Glomerular visceral epithelial cell (primary cell): ENCODE results near the gene SPON1.

ENCODE experiments used
- DNase-seq: peaks from one replicate; pipeline ENCODE4 v3.0.0-alpha.2; 2016; ENCODE audit errors: extremely low spot score

Gene SPON1

DNA sequence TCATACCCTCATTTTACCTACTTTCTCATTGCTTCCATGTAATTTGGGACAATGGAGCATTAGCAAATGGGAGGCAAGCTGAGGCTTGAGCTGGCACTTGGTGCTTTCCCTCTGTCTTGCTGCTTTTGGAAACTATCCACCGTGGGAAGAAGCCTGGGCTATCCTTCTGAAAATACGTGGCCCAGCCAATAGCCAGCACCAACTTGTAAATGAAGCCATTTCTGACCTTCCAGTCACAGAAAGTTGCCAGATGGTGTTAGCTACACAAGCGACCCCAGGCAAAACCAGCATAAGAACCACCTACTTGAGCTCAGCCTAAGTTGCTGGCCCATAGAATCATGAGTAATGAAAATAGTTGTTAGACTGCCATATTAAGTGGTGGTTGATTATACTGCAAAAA lies 18.5 kb upstream of the SPON1 start:
- DNase-seq, result no peak

DNA sequence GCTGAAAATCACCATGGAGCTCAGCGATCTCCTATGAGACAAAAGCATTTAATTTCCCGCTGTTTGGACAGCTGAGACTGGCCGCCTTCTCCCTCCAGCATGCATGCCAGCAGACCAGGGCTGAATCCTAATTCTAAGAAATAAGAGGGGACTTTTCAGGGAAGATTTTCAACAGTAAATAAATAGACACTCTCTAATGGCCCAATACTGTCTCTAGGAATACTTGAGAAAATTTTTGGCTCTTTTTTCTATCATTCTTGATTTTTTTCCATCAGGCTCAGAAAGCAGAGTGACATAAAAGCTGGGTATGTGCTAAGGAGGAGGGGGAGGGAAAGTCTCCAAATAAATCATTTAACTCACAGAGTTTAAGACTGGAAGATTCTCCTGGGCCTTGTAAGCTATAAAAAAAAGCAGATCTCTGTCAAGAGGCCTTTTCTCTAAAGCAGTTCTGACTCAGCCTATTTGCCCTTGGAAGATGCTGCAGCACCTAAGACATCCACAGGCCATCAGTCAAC lies 17.6 kb upstream of the SPON1 start:
- no peak for DNase-seq

DNA sequence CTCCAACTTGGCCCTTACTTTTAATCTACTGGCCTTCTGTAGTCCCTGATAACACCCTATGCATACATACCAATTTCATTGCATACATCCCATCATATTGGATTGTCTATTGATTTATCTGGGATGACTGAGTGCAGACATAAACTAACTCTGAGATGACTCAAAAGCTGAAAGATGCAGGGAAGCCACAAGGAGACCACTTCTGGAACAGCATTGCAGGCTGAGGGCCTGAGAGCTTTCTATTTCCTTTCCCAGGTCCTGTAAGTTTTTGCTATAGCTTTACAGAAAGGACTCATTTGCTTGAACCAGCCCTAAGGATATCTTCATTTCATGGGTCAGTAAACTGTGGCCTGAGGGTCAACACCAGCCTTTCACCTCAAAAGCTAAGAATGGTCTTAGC lies 15.1 kb upstream of the SPON1 start:
- no peak for DNase-seq

DNA sequence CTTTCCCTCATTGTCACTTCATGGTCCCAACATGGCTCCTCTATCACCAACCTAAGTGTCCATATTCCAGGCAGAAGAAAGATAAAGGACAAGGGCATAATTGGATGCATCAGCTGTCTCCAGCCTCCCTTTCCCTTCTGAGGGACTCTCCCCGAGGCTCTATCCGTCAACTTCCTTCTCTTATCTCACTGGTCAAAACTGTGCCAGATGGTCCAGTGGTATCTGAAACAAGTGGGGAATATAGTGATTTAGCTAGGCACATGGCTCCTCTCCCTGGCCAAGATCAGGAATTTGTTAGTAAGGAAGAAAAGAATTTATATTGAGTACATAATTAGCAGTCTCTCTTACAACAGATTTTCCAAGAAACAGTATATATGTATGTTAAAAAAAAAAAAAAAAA lies 12.6 kb upstream of the SPON1 start:
- no peak for DNase-seq

DNA sequence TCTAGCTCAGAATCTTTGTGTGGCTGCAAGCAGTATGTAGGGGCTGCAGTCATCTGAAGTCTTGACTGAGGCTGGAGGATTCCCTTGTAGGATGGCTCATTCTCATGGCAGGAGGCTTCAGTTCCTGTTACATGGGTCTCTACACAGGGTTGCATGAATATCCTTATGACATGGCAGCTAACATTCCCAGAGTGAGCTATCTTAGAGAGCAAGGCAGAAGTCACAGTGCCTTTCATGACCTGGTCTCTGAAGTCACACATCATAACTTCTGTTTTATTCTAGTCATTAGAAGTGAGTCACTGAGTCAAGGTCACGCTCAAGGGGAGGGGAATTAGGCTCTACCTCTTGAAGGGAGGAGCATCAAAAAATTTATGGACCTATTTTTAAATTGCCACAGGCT lies 10.3 kb upstream of the SPON1 start:
- DNase-seq, result no peak

DNA sequence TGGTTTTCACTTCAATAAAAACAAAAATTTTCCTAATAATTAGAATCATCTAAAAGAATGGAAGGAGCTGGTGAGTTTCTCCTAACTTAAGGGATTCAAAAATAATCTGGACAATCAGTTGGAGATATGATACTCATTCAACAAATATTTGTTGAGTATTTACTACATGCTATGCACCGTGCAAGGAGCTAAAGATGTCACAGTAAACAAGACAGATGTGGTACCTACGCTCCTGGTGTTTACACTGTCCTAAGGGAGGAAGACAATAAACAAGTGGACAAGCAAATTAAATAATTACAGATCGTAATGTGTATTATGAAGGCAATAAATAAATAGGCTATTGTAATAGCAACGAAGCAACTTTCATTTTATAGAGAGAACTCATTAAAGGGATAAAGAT lies 9.9 kb upstream of the SPON1 start:
- no peak for DNase-seq

DNA sequence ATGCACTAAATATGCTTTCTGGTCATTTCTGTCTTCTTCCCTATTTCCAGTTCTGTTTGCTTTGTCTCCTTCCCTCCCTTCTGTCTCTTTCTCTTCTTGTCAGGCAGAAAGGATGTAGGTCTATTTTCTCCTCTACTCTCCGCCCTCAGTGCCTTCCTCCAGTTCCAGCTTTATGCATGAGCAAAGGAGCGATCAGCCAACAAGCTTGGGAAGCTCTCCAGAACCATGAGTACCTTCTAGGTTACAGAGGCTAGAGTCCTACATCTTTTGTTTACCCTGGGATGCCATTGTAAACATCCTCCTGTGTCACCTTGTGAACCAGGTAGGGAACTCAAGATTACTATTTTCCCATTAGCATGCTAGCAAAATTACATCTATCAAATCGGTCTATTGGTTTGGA lies 7.9 kb upstream of the SPON1 start:
- DNase-seq, result no peak

DNA sequence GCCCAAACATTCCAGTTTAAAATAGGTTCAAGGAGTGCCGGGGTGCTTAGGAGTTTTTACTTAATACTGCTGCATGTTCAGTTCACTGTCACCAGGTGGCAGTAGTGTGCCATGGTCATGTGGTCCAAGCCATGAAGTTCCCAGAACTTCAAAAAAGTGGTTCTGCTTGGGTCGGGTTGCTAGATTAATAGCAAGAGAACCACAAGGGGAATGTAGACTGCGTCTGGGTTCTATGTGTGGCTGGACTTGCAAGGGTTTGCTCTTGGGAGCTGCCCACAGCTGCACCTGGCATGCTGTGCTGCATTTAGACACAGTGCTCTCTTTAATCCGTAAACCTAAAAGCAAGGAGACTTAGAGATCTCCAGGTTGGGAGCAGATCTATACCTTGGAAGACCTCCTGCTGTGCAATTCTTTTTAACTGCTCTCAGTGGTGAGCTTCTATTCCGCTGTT lies 6.5 kb upstream of the SPON1 start:
- peak; percentile 53 for DNase-seq

DNA sequence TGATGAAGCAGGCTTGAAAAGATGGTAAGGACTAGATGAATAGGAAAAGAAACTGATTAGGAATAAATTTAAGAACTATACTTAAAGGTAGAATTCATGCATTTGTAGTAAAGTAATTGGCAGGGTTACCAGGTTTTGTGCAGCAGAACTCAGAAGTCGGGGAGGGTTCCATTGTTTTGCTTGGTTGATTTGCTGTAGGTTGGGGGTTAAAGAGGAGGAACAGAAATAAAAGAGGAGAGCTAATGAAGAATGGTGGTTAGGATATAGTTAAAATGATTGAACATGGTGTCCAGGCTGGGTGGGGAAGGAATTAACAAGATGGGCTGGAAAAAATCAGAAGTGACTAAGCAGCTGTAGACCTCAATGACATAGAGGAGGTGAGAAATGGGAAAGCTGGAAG lies 5.5 kb upstream of the SPON1 start:
- no peak for DNase-seq

DNA sequence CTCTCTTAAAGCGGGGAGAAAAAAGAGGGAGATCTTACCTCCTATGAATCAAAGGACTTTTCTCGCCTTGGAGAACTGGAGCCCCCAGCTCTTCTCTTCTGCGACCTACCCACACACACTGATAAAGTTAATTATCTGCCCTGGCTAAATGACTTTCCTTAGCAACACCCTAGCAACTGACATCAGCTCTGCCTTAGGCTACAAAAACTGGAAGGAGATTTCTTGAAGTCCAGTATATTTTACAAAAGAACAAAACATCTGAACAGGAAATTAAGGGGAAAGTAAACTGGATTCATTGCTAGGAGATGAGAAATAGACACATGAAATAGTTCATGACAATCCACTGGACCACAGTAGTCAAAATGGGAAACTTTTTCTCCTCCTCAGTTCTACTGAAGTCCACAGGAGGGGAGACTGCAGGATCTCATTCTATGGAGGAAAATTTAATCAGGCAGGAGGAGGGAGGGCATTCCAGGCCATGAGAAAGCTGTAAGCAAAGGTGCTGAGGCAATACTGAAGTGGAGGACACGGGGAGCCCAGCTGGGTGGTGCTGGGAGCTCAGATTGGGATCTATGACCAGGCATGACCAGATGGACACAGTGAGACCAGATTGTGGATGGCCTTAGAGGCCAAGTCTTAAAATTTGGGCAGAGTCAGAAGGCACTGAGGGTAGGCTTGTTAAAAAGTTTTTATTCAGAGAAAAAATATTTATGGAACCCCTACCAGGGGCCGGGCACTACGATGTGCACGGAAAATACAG lies 3.7 kb upstream of the SPON1 start:
- DNase-seq, result no peak

DNA sequence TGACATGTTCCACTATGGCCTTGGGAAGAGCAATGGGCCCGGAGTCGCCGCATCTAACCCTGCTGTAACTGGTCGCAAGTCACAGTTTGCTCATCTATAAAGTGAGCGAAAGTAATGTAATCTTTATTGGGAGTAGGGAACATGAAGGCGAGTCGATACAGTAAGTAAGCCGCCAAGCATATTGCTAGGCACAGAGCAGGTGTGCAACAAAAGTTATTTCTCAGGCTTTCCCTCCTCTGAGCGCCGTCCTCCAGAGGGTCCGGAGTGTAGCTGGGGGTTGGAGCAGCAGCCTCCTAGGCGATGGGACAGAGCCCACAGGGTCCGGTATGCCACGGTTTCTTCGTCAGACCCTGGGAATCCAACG lies 343 bp upstream of the SPON1 start:
- DNase-seq, result no peak

DNA sequence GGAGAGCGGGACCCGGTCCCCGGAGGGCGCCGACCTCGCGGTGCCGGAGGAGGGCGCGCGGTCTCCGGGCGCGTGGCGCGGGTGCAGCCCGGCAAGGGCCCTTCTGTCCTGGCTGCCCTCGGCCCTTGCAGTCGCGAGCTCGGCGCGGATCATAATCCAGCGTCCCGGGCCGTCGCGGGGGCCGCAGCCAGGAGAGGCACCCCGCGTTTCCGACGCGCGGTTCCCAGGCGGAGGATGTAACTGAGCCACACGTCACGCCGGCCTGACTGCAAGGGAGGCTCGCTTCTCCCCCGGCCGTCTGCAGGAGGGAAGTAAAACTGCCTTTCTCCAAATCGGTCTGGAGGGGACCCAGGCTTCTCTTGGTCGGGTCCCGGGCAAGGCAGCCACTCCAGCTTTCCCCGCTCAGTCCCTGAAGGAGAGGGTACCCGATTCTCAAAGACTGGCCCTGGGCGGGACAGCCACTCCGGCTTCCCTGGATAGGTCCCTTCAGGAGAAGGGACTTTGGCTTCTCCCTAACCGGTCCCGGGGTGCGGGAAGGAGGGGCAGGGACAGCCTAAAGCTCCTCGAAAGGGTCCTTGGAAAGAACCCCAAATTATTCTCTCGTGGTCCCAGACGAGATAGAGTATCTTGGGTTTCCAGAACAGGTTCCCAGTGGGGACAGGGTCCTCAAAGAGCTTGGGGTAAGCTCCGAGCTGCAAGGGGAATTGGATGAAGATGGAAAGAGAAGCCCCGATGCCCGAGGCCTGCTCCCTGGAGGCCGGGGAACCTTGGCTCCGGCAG lies 836 bp downstream of the SPON1 start:
- DNase-seq, result no peak

DNA sequence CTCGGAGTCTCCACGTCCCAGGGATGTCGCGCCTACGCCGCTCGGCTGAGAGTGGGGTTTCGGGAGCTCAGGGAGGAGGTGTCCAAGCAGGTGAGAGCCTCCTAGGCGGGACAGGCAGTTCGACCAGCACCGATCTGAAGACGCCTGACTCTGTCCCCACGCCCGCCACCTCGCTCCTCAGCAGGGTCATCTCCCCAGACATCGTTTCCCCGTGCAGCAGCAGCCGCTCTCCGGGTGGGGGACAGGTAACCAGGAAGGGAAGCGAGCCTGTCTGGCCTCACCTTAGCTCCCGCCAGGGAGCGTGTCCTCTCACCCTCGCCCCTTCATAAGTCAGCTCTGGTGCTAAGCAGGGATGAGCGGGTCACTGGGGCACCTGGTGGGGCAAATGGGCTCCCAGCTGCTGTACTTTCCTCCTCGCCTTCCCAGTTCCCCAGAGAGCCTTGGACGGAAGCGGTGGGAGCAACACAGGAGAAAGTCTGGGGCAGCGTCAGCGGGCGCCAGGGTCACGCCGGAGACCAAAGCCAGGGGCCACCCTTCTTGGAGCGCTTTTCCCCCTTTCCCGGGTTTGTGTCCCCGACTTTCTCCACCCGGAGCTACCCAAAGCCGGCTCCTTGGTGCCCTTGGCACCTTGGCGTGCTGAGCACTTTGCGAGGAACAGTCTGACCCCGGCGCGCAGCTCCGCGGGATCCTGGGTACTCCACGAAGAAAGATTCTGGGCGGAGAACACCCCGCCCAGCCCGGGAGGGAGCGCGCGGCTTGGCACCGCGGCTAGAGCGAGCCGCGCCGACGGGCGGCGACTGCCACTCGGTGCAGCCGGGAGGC lies 1.6 kb downstream of the SPON1 start:
- no peak for DNase-seq

DNA sequence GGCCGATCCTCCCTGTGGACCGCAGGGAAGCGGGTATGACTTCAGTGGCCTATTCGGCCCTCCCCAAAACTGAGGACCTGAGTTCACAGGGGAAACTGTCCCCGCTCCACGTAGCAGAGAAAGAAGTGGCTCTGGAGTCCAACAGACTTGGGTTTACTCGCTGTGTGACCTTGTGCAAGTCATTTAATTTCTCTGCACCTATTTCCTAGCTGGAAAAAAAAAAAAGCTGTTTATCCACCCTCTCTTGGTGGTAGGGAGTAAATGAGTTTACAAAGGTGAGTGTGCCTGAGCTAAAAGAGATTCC lies 2.2 kb downstream of the SPON1 start:
- DNase-seq, result no peak

DNA sequence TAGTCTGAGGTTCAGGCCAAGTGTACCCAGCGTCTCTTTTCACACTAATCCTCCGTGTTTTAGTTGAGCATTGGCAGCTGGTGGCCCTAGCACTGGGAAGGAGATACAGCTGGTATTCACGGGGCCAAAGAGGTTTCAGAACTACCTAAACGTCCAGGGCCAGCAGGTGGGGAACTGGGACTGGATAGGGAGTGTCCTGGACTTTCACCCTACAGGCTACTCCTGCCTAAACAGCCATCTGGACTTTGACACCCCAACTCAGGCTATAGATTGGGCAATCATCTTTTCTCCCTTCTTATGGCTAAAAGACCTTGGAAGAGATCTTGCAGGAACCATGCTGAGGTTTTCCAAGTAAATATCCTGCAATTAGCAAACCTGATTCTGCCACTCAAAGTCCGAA lies 2.8 kb downstream of the SPON1 start:
- no peak for DNase-seq

DNA sequence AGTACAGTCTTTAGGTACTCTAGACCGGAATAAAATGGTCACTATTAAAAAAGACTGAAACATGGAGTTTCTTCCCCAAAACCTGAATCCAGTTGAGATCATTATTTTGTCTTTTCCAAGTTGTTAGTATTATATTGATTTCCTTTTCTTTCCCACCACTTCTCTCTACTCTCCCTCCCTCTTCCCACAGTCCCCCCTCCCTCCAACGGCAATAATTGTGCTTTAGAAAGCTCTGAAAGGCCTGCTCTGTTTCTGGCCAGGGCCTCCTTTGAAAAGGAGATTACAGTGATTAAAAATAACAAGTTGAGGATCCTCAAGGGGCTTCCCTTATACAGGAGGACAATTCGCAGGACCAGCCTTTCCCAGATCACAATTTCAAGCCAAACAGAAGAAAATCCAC lies 3.5 kb downstream of the SPON1 start:
- DNase-seq, result no peak

DNA sequence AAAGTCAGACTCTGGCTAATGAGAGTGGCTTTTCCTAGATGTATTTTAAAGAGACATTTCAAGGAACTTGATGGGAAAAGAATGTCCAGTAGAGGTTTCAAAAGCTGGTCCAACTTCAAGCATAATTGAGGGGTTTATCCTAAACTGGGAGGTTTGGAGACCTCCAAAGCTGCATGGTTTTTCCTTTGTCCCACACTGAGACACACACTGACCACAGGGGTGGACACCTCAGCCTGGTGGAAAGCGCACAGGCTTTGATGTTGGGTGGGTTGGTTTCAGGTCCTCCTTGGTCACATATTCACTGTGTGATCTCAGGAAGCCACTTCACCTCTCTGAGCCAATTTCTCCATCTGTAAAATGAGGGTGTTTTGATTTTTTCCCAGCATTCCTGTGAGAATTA lies 4.0 kb downstream of the SPON1 start:
- no peak for DNase-seq

DNA sequence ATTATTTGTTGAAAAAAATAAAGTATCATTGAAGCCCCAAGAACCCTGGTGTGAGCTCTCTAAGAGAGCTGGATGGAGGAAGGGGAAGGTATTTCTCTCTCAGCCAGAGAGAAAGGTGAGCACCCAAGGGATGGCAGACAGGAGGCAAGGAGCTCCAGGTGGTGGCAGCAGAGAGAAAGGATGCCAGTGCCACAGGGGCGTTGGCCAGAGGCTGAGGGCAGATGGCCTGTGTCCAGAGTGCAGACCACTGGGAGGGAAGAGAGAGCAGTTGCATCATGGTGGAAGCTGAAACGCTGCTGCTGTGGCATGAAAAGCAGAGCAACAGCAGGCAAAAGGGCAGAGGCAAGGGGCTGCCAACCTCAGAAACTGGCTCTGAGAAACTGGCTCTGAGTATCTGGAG lies 8.5 kb downstream of the SPON1 start:
- peak; percentile 6 for DNase-seq

DNA sequence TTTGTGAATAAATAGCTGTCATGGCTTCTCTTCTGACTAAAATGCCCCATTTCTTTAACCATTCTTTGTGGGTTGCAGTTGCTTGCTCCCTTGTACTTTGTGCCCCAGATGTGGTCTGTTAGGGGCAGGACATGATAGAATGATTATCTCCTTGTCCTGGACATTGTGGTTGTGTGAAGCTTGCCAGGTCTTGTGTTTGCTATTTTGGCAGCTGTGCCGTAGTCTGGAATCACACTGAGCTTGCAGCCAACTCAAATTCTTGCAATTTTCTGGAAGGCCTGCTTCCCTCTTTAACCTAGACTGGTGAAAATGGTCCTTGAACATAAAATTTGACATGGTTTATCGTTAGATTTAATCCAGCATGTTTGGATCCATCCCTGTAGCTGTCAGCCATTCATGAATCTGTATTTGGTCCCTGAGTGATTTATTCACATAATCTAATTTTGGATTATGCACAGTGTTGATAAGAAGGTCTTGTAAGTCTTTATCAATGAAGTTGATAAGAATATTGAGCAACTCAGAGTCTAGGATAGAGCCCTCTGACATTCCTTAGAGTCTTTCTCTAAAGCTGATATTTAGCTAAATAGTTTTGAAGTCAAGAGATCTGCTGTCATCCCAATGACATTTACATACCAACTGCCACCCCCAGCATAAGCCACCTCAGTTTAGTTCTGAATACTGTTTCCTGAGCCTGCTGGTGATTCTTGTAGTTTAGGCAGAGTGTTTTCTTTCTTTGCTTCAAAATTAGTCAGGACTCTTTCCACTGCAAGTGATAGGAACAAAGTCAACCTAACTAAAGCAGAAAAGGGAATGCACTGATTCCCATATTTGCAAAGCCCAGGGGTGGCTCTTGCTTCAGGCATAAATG lies 9.8 kb downstream of the SPON1 start:
- DNase-seq, result no peak

DNA sequence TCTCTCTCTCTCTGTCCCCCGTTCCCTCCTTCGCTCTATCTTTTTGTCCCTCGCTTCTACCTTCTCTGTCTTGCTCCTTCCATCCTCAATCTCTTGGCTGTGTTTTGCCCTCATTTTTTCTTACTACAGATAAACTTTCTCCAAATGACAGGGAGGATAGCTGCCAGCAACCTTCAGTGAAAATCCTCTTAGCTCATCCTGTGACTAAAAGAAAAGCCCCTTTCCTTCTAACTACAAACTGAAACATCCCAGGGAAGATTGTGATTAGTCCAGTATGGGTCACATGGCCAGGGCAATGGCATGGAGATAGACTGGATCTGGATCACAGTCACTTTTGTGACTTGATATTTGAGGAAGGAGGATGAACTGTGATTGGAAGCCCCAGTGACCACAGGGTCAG lies 10.4 kb downstream of the SPON1 start:
- no peak for DNase-seq

DNA sequence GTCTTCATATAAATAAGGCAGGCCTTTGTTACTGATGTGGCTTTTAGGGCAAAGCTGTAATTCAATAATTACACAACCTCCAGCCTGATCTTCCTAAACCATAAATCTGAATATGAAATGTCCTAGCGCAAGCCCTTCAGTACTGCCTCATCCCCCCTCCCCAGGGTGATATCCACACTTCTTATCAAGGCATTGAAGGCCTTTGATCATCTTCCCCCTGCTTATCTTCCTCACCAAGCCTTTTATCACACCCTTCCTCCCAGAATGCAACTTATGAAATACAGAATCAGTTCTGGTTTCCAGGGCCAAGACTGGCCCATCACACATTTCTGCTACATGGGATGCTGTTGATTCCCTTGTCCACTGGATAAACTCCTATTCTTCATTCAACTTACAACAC lies 12.1 kb downstream of the SPON1 start:
- no peak for DNase-seq
